HG02973 (cell line): ENCODE data around the gene MRPL24.
A peak's percentile ranks its signal among the peaks of the same experiment; 100 is the strongest.
"Not testable (repeated sequence)": the region's sequence is repeated elsewhere in the genome, so short reads cannot be mapped to it uniquely, and the experiment has no call there.

Experiments
- ATAC-seq: cut with Tn5 transposase; IDR thresholded peaks from one replicate; pipeline ENCODE4 v1.9.1; 2021; ENCODE audit warnings: moderate library complexity; ENCODE audit not compliant: unreplicated experiment

MRPL24 gene

GRCh38 chr1:156760092-156760795 is 19.4 kb upstream of the MRPL24 start:
- no peak for ATAC-seq

DNA sequence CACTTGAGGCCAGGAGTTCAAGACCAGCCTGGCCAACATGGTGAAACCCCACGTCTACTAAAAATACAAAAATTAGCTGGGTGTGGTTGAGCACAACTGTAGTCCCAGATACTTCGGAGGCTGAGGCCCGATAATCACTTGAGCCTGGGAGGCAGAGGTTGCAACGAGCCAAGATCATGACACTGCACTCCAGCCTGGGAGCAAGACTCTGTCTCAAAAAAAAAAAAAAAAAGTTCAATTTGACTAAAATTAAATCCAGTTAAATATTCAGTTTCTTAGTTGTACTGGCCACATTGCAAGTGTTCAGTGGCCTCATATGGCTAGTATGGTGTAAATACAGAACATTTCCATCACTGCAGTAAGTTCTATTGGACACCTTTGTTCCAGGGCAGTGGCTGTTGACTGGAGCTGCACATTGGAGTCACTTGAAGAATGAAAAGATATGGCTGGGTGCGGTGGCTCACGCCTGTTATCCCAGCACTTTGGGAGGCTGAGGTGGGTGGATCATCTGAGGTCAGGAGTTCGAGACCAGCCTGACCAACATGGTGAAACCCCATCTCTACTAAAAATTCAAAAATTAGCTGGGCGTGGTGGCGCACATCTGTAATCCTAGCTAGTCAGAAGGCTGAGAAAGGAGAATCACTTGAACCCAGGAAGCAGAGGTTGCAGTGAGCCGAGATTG is 16.8 kb upstream of the MRPL24 start:
- not testable (repeated sequence) for ATAC-seq

DNA sequence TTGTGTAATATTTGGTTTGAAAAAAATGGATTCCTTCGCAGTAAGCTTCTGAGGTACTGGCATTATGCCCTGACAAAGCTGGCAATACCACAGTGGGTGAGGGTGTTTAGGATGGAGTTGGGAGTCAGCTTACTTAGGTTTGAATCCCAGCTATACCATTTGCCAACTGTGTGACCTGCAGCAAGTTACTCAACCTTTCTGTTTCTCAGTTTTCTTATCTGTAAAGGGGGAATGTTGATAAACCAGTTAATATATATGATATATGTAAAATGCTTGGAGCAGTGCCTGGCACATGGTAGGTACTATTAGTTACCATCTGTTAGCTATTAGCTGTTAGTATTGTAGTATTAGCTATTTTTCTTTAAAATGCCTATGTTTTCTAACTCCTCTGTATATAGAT is 15.5 kb upstream of the MRPL24 start:
- ATAC-seq = no peak

DNA sequence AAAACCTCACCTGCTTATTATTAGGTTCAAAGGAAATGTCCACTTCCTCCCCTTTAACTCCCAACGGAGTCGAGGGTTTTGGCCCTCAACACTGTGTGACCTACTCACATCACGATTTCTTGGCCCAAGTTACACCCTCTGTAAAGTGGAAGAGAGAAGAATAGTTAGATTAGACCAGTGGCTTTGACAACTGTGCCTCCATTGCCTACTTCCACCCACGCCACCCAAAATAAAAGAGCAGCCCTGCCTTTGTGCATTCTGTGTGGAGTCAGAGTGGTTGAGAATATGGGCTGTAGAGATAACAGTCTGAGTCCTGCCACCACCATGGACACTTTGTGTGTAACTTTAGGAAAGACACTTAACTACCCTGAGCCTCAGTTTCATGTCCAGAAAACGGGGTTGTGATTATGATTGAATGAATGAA is 14.7 kb upstream of the MRPL24 start:
- no peak for ATAC-seq

DNA sequence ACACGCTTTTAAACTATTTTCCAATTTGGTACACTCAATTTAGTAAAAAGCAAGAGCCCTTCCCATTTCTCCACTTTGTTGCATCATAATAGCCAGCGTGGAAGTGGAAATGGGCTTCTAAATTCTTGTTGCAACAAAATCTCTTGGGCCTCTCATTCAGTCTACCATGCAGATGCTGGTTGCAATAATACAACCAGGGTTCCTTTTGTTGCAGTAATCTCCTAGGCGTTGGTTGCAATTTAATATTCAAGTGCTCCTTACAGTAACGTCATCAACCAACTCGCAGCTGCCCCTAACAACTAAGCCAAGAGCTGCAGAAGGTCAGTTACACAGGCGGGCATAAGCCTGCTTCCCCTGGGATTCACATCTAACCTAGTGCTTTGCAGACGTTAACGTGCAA is 13.3 kb upstream of the MRPL24 start:
- ATAC-seq = no peak

- ATAC-seq = no peak
Measured at GRCh38 chr1:156752843-156753482, 12.1 kb upstream of the MRPL24 start.

DNA sequence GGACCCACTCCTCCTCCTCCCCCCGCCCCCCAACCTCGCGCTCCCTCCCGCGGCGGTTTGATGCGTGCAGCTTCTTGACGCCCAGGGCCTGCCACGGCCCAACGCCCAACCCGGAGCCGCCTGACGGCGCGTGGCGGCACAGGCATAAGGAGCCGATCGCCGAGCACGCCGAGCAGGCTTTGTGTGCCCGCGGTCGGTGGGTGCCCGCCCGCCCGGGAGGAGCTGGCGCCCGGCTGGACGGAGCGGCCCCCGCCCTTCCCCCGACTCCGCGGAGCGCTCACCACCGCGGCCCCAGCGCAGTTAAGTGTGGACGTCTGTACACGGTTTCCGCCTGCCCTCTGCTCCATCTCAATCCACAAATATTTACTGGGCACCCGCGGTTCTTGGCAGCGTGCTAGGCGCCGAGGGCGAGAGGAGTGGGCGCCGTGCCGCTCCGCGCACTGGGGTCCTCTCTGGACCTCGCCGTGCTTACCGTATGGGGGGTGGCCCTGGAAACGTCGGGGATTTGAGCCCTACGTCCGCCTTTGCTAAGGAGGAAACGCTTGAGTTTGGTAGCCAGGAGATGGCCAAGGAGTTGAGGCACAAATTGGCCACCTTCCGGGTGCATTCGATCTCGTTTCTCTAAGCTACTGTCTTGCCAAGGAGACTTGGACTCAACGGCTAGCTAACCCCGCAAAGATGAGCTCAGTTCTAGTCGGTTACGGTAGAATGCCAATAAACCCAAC is 11.0 kb upstream of the MRPL24 start:
- peak; percentile 65 for ATAC-seq

- ATAC-seq = peak; percentile 15
Measured at GRCh38 chr1:156751451-156751756, 10.5 kb upstream of the MRPL24 start, which contains the start of gene HDGF. HDGF (minus strand) TSS chr1:156751675; CDS start chr1:156751429, 246 bp downstream.

GRCh38 chr1:156750711-156751450 is 10.0 kb upstream of the MRPL24 start:
- ATAC-seq = peak; percentile 26

GRCh38 chr1:156750191-156750672 is 9.3 kb upstream of the MRPL24 start:
- ATAC-seq = no peak

- no peak for ATAC-seq
Measured at GRCh38 chr1:156749419-156750118, 8.7 kb upstream of the MRPL24 start.

GRCh38 chr1:156748670-156749418 is 8.0 kb upstream of the MRPL24 start:
- no peak for ATAC-seq

DNA sequence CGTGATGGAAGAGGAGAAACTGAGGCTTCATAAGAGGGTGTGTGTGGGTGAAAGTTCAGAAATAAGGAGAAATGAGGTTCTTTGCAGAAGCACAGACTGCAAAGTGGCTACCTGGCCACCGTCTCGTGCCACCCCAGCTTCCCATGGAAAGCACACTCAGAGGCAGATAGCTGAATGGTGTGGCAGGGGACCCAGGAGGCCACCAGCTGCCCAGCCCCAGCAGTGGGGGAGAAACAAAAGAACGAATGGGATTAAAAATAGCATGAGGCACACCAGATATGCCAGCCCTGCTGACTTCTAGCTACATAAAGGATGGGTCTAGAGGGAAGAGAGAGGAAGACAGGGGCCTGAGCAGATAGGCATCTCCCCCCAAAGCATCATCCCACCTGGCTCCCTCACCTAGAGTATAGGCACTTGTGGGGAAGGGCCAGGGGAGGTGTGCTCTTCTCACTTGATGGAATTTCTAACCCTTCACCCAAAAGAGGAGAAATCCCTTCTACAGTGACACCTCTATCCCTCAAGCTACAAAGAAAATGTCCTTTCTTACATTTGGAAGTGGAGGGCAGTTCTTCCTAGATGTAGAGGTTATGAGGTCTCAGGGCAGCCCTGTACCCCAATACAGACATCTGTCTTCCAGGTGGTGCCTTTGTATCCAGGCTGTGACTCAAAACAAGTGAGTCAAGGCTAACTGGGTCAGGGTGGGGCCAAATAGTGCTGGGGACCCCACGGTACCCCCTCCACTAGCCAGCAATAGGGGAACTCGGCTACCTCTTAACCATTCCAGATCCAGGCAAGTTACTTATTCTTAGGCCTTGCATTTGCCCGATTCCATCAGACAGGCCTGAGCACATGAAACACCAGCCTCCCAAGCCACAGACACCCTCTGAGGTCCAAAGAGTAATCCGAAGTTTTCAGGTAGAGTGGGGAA is 7.1 kb upstream of the MRPL24 start:
- ATAC-seq = no peak

- no peak for ATAC-seq
Measured at GRCh38 chr1:156746728-156747631, 6.1 kb upstream of the MRPL24 start.

GRCh38 chr1:156746406-156746727 is 5.5 kb upstream of the MRPL24 start:
- ATAC-seq = no peak

DNA sequence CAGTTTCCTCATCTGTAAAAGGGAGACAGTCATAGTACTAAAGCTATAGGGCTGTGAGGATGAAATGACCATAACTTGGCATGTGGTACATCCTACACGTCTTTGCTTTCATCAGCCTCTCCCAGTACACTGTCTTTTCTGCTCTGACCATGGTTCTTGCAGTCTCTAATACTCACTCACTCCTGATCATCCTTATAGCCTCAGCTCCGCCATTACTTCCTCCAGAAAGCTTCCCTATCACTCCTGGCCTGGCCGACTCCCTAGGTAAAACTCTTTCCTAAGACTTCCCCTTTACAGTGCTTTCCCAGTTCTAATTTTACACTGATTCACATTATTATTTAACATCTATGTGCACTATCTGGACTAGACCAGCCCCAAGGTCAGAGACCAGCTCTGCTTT is 5.0 kb upstream of the MRPL24 start:
- ATAC-seq = no peak

DNA sequence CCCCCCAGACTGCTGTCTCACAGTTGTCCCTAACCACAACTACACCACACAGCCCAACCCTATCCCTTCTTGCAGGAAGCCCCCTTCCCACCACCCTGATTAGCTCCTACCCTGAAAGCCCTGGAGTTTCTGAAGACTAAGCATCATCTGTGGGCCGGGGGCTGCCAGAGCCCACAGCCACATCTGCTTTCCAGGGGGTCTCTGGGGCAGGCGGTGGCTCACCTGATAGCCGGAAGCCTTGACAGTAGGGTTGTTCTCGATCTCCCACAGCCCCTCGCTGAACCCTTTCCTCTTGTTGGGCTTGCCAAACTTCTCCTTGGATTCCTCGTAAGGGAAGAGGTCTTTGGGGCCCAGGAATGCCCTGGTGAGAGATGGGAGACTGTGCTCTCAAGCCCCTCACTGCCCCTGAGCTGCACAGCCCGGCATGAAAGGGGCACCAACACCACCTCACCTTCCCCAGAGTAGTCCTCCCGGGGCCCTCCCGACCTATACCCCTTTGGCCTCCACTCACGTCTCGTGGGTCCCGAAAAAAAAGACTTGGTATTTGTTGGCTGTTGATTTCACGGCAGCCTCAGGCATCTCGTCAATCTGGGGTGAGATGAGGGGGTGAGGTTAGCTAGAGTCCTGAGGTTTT is 4.0 kb upstream of the MRPL24 start:
- no peak for ATAC-seq
